HepG2 (cell line): ENCODE measurements around the gene SDR42E2. TPM values are rescaled to one million over a fixed set of nuclear protein-coding genes. Genes with fewer than 3 reads are reported as not detected.
A peak's percentile ranks its signal among the peaks of the same experiment; 100 is the strongest.

Experiments used
- BRCA1 ChIP-seq: sonication (generic); formaldehyde crosslinking; IDR thresholded peaks from 2 replicates; pipeline ENCODE4 v1.4.0; 2020; ENCODE audit warnings: missing genetic modification reagents
- FOXP1 ChIP-seq, 2 experiments: fragments of 450-650 bp in 1 of 2; IDR thresholded peaks; 2 replicates each; pipeline ENCODE4 v1.6.1; 2017 to 2018; ENCODE audit warnings: antibody characterized with exemption in 1 of 2
- GATAD2A ChIP-seq: IDR thresholded peaks from 2 replicates; pipeline ENCODE4 v1.6.1; 2016
- KLF16 ChIP-seq, 2 experiments: sonication (generic) in 1 of 2; formaldehyde crosslinking in 1 of 2; IDR thresholded peaks; 2 replicates each; pipeline versions ENCODE4 v1.6.1 to v1.8.0; 2016 to 2023; ENCODE audit warnings: missing genetic modification reagents in 2 of 2, missing compliant biosample characterization in 1 of 2
- SRSF9 ChIP-seq: fragments of 200-400 bp; formaldehyde crosslinking; IDR thresholded peaks from 2 replicates; pipeline ENCODE4 v1.6.1; 2018; ENCODE audit warnings: borderline replicate concordance, mild to moderate bottlenecking, low read depth, low read length; ENCODE audit not compliant: insufficient read depth, poor library complexity, severe bottlenecking
- ZFP90 ChIP-seq: sonication (generic); formaldehyde crosslinking; IDR thresholded peaks from 2 replicates; pipeline ENCODE4 v1.8.0; 2022; ENCODE audit warnings: missing genetic modification reagents, mild to moderate bottlenecking, inconsistent platforms, borderline replicate concordance
- ZMAT3 ChIP-seq: sonication (generic); formaldehyde crosslinking; conservative IDR thresholded peaks from 2 replicates; pipeline ENCODE4 v1.7.0; 2021; ENCODE audit warnings: missing genetic modification reagents
- ZNF10 ChIP-seq: sonication (generic); formaldehyde crosslinking; IDR thresholded peaks from 2 replicates; pipeline ENCODE4 v1.4.0; 2020; ENCODE audit warnings: mild to moderate bottlenecking, low read depth, missing genetic modification reagents, borderline replicate concordance
- ZNF572 ChIP-seq: sonication (generic); formaldehyde crosslinking; IDR thresholded peaks from 2 replicates; pipeline ENCODE4 v1.5.1; 2020; ENCODE audit warnings: mild to moderate bottlenecking, missing genetic modification reagents
- ZNF616 ChIP-seq: sonication (generic); formaldehyde crosslinking; IDR thresholded peaks from 2 replicates; pipeline ENCODE4 v1.5.0; 2020; ENCODE audit warnings: low read depth, mild to moderate bottlenecking, missing genetic modification reagents
- ZNF678 ChIP-seq: sonication (generic); formaldehyde crosslinking; IDR thresholded peaks from 2 replicates; pipeline ENCODE4 v1.4.0; 2020; ENCODE audit warnings: mild to moderate bottlenecking, missing genetic modification reagents
- polyA plus RNA-seq, 8 experiments: library from polyadenylated mRNA; depleted of rRNA in 3 of 8; stranded (reverse) in 7 of 8; unstranded in 1 of 8; fragments of >200 nt; fragmentation: Illumina TruSeq in 4 of 8; extraction: Trizol in 4 of 8; gene quantifications; 2 replicates each; pipeline versions ENCODE4 v1.2.1 to v1.2.3, GENCODE V29; 2011 to 2016; ENCODE audit warnings: low read depth in 4 of 8, missing spikeins in 1 of 8, mixed read lengths in 1 of 8; ENCODE audit not compliant: insufficient read depth in 1 of 8
- total RNA-seq, 5 experiments: library from RNA; depleted of rRNA; stranded (reverse); fragments of >200 nt; fragmentation: Illumina TruSeq; extraction: Trizol; gene quantifications; 2 replicates each; pipeline ENCODE4 v1.2.3, GENCODE V29; 2016; ENCODE audit warnings: low read depth in 1 of 5
- TF ChIP-seq, protein P1 (sequence below): sonication (generic); formaldehyde crosslinking; IDR thresholded peaks from 2 replicates; pipeline ENCODE4 v1.5.1; 2020; ENCODE audit warnings: missing genetic modification reagents, mild to moderate bottlenecking, borderline replicate concordance
- TF ChIP-seq, protein P2 (sequence below): sonication (generic); formaldehyde crosslinking; IDR thresholded peaks from 2 replicates; pipeline ENCODE4 v1.4.0; 2020; ENCODE audit warnings: low read depth, mild to moderate bottlenecking, missing genetic modification reagents
- TF ChIP-seq, protein P3 (sequence below): sonication (generic); formaldehyde crosslinking; IDR thresholded peaks from 2 replicates; pipeline ENCODE4 v1.4.0; 2020; ENCODE audit warnings: missing genetic modification reagents, mild to moderate bottlenecking, borderline replicate concordance
- TF ChIP-seq, protein P4 (sequence below): IDR thresholded peaks from 2 replicates; pipeline ENCODE4 v1.6.1; 2012; ENCODE audit warnings: inconsistent platforms
- TF ChIP-seq, protein P5 (sequence below): sonication (generic); formaldehyde crosslinking; IDR thresholded peaks from 2 replicates; pipeline ENCODE4 v1.4.0; 2020; ENCODE audit warnings: missing genetic modification reagents
- TF ChIP-seq, protein P6 (sequence below): sonication (generic); formaldehyde crosslinking; IDR thresholded peaks from 2 replicates; pipeline ENCODE4 v1.8.1; 2023; ENCODE audit warnings: mild to moderate bottlenecking, missing genetic modification reagents
- TF ChIP-seq, protein P7 (sequence below): sonication (generic); formaldehyde crosslinking; IDR thresholded peaks from 2 replicates; pipeline ENCODE4 v1.4.0; 2020; ENCODE audit warnings: missing genetic modification reagents; ENCODE audit errors: not compliant biosample characterization

The SDR42E2 gene
- total and polyA plus RNA-seq, 2 of the 13 experiments (the other 11 are each of a cell fraction or from before 2014, with no cell fraction given): 0.05 to 0.11 TPM

DNA sequence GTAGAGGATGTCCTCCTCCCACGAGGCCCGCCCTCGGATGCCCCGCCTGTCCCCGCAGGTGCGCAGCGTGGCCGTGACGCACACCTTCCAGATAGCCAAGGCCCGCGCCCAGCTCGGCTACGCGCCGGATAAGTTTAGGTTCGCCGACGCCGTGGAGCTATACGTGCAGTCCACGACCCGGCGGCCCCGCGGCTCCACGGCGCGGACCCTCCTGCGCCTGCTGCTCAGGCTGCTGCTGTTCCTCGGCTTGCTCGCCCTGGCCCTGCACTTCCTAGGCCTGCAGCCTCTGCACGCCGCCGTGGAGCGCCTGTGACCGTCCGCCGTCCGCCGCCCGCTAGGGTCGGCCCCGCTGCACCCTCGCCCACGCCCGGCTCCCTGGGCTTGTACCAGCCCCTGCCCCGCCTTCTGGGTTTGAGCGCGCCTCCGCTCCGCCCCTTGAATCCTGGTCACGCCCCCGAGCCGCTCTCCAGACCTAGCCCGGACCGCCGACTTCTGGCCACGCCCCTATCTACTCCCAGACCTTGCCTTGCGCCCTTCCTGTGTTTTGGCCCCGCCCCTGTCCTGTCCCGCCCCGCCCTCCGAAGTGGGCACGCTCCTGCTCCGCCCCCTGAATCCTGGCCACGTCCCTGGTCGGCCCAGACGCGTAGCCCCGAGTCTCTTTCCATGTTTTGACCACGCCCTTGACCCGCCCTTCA, 27.9 kb downstream of the SDR42E2 start (continued):
- TF ChIP-seq ZMAT3 (peak; percentile 88; the same call in 1 of the 2 replicates), SRSF9 (no peak), FOXP1 (IDR thresholded peaks at IDR 0.05) (no peak), FOXP1 (CRISPR knock-in tag; IDR thresholded peaks at IDR 0.05) (peak; percentile 6; the same call in 1 of the 2 replicates), ZNF616 (CRISPR knock-in tag) (peak; percentile 94), GATAD2A (CRISPR knock-in tag) (peak; percentile 39; the same call in 1 of the 2 replicates), ZNF10 (0 out of 2 replicates have a peak, but pooled peaks have one; percentile 86), ZFP90 (CRISPR knock-in tag) (peak; percentile 94), ZNF678 (CRISPR knock-in tag) (peak; percentile 96), ZNF572 (CRISPR knock-in tag) (no peak; the same call in 1 of the 2 replicates), KLF16 (CRISPR knock-in tag; IDR thresholded peaks at IDR 0.05) (peak; percentile 59 to 76; a peak in 3 of 4 replicates), BRCA1 (CRISPR knock-in tag) (peak; percentile 92)
- TF ChIP-seq, protein P1, sequence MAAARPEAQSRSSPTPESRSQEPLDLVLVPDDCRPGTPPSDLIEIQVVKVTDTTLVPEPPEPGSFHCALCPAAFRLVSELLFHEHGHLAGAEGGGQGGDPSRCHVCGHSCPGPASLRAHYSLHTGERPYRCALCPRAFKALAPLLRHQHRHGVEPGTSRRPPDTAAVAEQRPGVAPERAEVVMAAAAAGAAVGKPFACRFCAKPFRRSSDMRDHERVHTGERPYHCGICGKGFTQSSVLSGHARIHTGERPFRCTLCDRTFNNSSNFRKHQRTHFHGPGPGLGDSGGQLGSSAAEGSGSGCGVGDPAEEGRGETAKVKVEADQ (CRISPR knock-in tag): peak; percentile 73; the same call in 1 of the 2 replicates
- TF ChIP-seq, protein P2, sequence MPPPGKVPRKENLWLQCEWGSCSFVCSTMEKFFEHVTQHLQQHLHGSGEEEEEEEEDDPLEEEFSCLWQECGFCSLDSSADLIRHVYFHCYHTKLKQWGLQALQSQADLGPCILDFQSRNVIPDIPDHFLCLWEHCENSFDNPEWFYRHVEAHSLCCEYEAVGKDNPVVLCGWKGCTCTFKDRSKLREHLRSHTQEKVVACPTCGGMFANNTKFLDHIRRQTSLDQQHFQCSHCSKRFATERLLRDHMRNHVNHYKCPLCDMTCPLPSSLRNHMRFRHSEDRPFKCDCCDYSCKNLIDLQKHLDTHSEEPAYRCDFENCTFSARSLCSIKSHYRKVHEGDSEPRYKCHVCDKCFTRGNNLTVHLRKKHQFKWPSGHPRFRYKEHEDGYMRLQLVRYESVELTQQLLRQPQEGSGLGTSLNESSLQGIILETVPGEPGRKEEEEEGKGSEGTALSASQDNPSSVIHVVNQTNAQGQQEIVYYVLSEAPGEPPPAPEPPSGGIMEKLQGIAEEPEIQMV (CRISPR knock-in tag): peak; percentile 80; the same call in 1 of the 2 replicates
- TF ChIP-seq, protein P3, sequence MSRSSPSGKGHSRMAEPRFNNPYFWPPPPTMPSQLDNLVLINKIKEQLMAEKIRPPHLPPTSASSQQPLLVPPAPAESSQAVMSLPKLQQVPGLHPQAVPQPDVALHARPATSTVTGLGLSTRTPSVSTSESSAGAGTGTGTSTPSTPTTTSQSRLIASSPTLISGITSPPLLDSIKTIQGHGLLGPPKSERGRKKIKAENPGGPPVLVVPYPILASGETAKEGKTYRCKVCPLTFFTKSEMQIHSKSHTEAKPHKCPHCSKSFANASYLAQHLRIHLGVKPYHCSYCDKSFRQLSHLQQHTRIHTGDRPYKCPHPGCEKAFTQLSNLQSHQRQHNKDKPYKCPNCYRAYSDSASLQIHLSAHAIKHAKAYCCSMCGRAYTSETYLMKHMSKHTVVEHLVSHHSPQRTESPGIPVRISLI (CRISPR knock-in tag): peak; percentile 60; the same call in 1 of the 2 replicates
- TF ChIP-seq, protein P4, sequence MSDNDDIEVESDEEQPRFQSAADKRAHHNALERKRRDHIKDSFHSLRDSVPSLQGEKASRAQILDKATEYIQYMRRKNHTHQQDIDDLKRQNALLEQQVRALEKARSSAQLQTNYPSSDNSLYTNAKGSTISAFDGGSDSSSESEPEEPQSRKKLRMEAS: no peak
- TF ChIP-seq, protein P5, sequence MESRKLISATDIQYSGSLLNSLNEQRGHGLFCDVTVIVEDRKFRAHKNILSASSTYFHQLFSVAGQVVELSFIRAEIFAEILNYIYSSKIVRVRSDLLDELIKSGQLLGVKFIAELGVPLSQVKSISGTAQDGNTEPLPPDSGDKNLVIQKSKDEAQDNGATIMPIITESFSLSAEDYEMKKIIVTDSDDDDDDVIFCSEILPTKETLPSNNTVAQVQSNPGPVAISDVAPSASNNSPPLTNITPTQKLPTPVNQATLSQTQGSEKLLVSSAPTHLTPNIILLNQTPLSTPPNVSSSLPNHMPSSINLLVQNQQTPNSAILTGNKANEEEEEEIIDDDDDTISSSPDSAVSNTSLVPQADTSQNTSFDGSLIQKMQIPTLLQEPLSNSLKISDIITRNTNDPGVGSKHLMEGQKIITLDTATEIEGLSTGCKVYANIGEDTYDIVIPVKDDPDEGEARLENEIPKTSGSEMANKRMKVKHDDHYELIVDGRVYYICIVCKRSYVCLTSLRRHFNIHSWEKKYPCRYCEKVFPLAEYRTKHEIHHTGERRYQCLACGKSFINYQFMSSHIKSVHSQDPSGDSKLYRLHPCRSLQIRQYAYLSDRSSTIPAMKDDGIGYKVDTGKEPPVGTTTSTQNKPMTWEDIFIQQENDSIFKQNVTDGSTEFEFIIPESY (CRISPR knock-in tag): 0 out of 2 replicates have a peak, but pooled peaks have one; percentile 17
- TF ChIP-seq, protein P6, sequence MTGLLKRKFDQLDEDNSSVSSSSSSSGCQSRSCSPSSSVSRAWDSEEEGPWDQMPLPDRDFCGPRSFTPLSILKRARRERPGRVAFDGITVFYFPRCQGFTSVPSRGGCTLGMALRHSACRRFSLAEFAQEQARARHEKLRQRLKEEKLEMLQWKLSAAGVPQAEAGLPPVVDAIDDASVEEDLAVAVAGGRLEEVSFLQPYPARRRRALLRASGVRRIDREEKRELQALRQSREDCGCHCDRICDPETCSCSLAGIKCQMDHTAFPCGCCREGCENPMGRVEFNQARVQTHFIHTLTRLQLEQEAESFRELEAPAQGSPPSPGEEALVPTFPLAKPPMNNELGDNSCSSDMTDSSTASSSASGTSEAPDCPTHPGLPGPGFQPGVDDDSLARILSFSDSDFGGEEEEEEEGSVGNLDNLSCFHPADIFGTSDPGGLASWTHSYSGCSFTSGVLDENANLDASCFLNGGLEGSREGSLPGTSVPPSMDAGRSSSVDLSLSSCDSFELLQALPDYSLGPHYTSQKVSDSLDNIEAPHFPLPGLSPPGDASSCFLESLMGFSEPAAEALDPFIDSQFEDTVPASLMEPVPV (CRISPR knock-in tag): peak; percentile 99
- TF ChIP-seq, protein P7, sequence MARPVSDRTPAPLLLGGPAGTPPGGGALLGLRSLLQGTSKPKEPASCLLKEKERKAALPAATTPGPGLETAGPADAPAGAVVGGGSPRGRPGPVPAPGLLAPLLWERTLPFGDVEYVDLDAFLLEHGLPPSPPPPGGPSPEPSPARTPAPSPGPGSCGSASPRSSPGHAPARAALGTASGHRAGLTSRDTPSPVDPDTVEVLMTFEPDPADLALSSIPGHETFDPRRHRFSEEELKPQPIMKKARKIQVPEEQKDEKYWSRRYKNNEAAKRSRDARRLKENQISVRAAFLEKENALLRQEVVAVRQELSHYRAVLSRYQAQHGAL (CRISPR knock-in tag): peak; percentile 52
